Smooth muscle cell (in vitro differentiated cells): Measurements from ENCODE around the gene RUVBL1. TPM values are rescaled to one million over a fixed set of nuclear protein-coding genes. Genes with fewer than 3 reads are reported as not detected.

Source experiments
- DNase-seq: peaks from one replicate; lab custom pipeline; 2025; ENCODE audit not compliant: unreplicated experiment; lab: John Stamatoyannopoulos, UW
- H2AFZ ChIP-seq: fragments of 200-600 bp; sonication (generic); 2 replicates; pipeline ENCODE4 v1.6.0; 2016; ENCODE audit warnings: antibody characterized with exemption, low read depth, mild to moderate bottlenecking
- H3F3A ChIP-seq: fragments of 200-600 bp; sonication (generic); 2 replicates; pipeline ENCODE4 v1.6.0; 2017; ENCODE audit warnings: antibody characterized with exemption, low read depth
- H3K27ac ChIP-seq: fragments of 200-600 bp; sonication (generic); 2 replicates; pipeline ENCODE4 v1.5.1; 2016; ENCODE audit warnings: low read depth, mild to moderate bottlenecking
- H3K27me3 ChIP-seq: fragments of 200-600 bp; sonication (generic); 2 replicates; pipeline ENCODE4 v1.6.1; 2016; ENCODE audit warnings: low read depth, mild to moderate bottlenecking
- H3K36me3 ChIP-seq: fragments of 200-600 bp; sonication (generic); 2 replicates; pipeline ENCODE4 v1.5.1; 2016; ENCODE audit warnings: low read depth
- H3K4me1 ChIP-seq: fragments of 200-600 bp; sonication (generic); 2 replicates; pipeline ENCODE4 v1.5.1; 2016; ENCODE audit warnings: low read depth
- H3K4me2 ChIP-seq: fragments of 200-600 bp; sonication (generic); 2 replicates; pipeline ENCODE4 v1.6.0; 2016; ENCODE audit warnings: mild to moderate bottlenecking
- H3K4me3 ChIP-seq: fragments of 200-600 bp; sonication (generic); 2 replicates; pipeline ENCODE4 v1.5.1; 2016; ENCODE audit warnings: mild to moderate bottlenecking
- H3K79me2 ChIP-seq: fragments of 200-600 bp; sonication (generic); 2 replicates; pipeline ENCODE4 v1.6.0; 2016; ENCODE audit warnings: low read depth, mild to moderate bottlenecking
- H3K9ac ChIP-seq: fragments of 200-600 bp; sonication (generic); 2 replicates; pipeline ENCODE4 v1.6.0; 2016; ENCODE audit warnings: low read depth
- H3K9me3 ChIP-seq: fragments of 200-600 bp; sonication (generic); replicated peaks from 2 replicates; pipeline ENCODE4 v1.5.1; 2016; ENCODE audit warnings: low read depth
- H4K20me1 ChIP-seq: fragments of 200-600 bp; sonication (generic); 2 replicates; pipeline ENCODE4 v1.6.0; 2016; ENCODE audit warnings: low read depth
- WGBS: methylation state at CpG from one replicate; pipeline ENCODE4 v1.1.7; 2016; ENCODE audit warnings: low lambda C conversion rate; 5-methylcytosine and 5-hydroxymethylcytosine counted together
- polyA plus RNA-seq: library from polyadenylated mRNA; unstranded; fragments of >200 nt; fragmentation: Nextera tagmentation; extraction: Ambion mirVana; gene quantifications from 2 replicates; pipeline ENCODE4 v1.2.1, GENCODE V29; 2016
- total RNA-seq: library from RNA; depleted of rRNA; stranded (reverse); fragments of >200 nt; gene quantifications from 2 replicates; pipeline ENCODE4 v1.2.3, GENCODE V29; 2014
- TF ChIP-seq, protein P1 (sequence below): fragments of 200-600 bp; sonication (generic); IDR thresholded peaks from 2 replicates; pipeline ENCODE4 v1.5.1; 2017; ENCODE audit warnings: borderline replicate concordance, mild to moderate bottlenecking, antibody characterized with exemption; ENCODE audit not compliant: insufficient read depth, poor library complexity, severe bottlenecking

Gene RUVBL1
- total and polyA plus RNA-seq, 2 experiments from 2014 or later = 32.9 to 37.1 TPM

DNA sequence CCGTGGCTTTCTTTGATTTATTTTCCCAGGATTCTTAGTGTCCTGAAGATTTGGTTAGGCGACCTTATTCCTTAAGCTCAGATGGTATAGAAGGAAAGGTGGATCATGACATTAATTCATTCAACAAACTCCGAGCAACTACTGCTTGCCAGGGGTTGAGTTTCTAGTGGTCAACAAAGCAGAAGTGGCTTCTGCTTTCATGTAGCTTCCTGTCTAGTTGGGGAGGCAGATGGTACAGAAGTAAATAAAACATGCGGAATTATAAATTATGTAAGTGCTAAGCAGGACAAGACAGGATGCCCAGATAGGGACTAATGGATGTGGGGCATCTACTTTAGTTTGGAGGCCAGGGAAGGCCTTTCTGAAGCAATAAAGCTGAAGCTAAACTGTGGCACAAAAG is 45.2 kb upstream of the RUVBL1 start:
- Histone ChIP-seq H3K27me3 (no peaks in the 10 kb centered on the region), H4K20me1 (peaks cover 14% of the 10 kb centered on the region), H3K4me2 (no peak overlapping the region), H3K79me2 (no peaks in the 10 kb centered on the region), H2AFZ (no peak overlapping the region), H3K27ac (no peak overlapping the region), H3F3A (no peaks in the 10 kb centered on the region), H3K4me1 (peaks cover 13% of the 10 kb centered on the region), H3K9me3 (no peaks in the 10 kb centered on the region), H3K36me3 (no peaks in the 10 kb centered on the region), H3K4me3 (no peak overlapping the region), H3K9ac (no peak overlapping the region)
- DNase-seq = no peak
- 95% methylated on average over 4 of the region's 4 CpGs for WGBS
- TF ChIP-seq, protein P1, sequence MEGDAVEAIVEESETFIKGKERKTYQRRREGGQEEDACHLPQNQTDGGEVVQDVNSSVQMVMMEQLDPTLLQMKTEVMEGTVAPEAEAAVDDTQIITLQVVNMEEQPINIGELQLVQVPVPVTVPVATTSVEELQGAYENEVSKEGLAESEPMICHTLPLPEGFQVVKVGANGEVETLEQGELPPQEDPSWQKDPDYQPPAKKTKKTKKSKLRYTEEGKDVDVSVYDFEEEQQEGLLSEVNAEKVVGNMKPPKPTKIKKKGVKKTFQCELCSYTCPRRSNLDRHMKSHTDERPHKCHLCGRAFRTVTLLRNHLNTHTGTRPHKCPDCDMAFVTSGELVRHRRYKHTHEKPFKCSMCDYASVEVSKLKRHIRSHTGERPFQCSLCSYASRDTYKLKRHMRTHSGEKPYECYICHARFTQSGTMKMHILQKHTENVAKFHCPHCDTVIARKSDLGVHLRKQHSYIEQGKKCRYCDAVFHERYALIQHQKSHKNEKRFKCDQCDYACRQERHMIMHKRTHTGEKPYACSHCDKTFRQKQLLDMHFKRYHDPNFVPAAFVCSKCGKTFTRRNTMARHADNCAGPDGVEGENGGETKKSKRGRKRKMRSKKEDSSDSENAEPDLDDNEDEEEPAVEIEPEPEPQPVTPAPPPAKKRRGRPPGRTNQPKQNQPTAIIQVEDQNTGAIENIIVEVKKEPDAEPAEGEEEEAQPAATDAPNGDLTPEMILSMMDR = no peak

DNA sequence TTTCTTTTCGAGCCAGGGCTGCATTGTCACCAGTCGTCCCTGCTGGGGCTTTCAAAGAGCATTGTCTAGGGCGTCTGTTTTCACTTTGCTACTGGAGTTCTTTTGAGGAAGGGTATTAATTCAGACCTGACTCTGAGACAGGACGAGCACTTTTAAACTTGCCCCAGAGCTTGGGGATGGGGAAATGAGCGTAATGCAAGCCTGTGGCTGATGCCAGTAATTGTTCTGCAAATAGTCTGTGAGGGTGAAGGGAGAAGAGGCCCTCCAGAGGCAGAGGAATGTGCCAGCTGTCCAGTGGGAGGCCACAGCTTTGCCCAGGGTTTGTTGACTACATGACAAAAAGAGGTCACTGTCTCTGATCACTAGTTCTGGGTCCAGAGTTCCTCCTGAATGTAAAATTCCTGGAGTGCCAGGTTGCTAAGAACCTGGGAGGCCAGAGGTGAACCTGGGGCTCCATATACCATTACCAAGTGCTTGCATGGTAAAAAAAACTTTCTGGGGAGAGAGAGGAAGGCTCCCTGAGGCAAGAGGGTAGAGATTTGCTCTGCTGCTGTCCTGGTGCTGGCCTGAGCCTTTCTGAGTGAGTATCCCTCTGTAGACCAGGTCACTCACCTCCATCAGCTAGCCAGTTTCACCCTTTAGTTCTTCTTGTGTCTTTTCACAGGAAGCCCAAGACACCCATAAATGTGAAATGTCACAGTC is 44.5 kb upstream of the RUVBL1 start:
- Histone ChIP-seq H3K9me3 (no peaks in the 10 kb centered on the region), H3F3A (no peaks in the 10 kb centered on the region), H2AFZ (no peak overlapping the region), H3K27me3 (no peaks in the 10 kb centered on the region), H3K27ac (no peak overlapping the region), H4K20me1 (peaks cover 14% of the 10 kb centered on the region), H3K9ac (no peak overlapping the region), H3K4me2 (peak overlapping the region; percentile 37), H3K4me3 (no peak overlapping the region), H3K4me1 (peaks cover 13% of the 10 kb centered on the region), H3K79me2 (no peaks in the 10 kb centered on the region), H3K36me3 (no peaks in the 10 kb centered on the region)
- DNase-seq = no peak
- WGBS = 37% methylated on average over 5 of the region's 5 CpGs
- TF ChIP-seq, protein P1 = no peak

DNA sequence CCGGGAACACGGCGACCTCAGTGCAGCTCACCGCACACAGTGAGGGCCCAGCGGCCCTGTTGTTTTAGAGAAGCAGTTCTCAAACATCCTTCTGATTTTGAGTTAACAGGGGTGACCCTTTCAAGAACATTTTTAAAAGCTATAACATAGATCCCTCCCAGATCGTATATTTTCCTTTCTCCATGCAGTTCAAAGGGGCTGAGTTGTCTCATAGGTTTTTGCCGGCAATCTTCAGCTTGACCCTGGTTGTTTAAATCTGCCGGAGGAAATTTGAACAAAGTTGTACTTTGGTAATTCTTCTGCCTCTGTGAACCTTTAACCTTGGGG is 44.0 kb upstream of the RUVBL1 start:
- H3K4me1 ChIP-seq = peaks cover 13% of the 10 kb centered on the region
- peaks cover 14% of the 10 kb centered on the region for H4K20me1 ChIP-seq
- no peaks in the 10 kb centered on the region for H3K36me3 ChIP-seq
- H3F3A ChIP-seq = no peaks in the 10 kb centered on the region
- no peaks in the 10 kb centered on the region for H3K9me3 ChIP-seq
- H3K27ac ChIP-seq = no peak overlapping the region
- H3K4me2 ChIP-seq = peak overlapping the region; percentile 37
- no peaks in the 10 kb centered on the region for H3K27me3 ChIP-seq
- no peaks in the 10 kb centered on the region for H3K79me2 ChIP-seq
- WGBS = 82% methylated on average over 8 of the region's 8 CpGs
- no peak overlapping the region for H2AFZ ChIP-seq
- DNase-seq = no peak
- no peak overlapping the region for H3K9ac ChIP-seq
- no peak overlapping the region for H3K4me3 ChIP-seq
- TF ChIP-seq, protein P1 = no peak

DNA sequence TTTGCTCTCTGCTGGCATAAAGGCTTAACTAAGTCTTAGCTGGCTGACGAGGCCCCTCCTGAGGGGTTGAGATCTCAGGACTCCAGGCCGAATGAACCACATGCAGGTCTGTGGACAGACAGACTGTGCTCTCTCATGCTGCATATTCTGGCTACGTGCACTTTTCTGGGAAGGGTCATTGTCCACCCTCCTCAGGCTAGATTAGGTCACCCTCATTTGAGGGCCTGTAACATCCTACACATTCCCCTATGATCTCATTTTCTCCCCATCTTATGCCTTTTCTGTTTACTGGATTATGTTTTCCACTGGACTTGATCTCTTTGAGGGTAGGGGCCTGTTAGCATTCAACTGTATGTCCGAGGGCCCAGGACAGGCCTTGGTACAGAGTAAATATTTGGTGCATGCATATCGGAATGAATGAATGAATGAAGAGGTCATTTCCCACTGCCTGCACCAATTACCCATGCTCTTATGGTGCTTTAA is 43.4 kb upstream of the RUVBL1 start:
- Histone ChIP-seq H2AFZ (no peak overlapping the region), H3K27me3 (no peaks in the 10 kb centered on the region), H3K9me3 (no peaks in the 10 kb centered on the region), H3K9ac (no peak overlapping the region), H3K4me2 (no peak overlapping the region), H3K79me2 (no peaks in the 10 kb centered on the region), H3K4me1 (peaks cover 13% of the 10 kb centered on the region), H3K4me3 (no peak overlapping the region), H3K27ac (no peak overlapping the region), H3F3A (no peaks in the 10 kb centered on the region), H3K36me3 (no peaks in the 10 kb centered on the region), H4K20me1 (peaks cover 14% of the 10 kb centered on the region)
- no peak for DNase-seq
- 69% methylated on average over 5 of the region's 5 CpGs for WGBS
- TF ChIP-seq, protein P1 = no peak
